GM13977 (cell line): Measurements from ENCODE around the gene FANCC.

Experiments used
- DNase-seq: peaks from one replicate; pipeline ENCODE4 v3.0.0; 2012; ENCODE audit warnings: low spot score
- CTCF ChIP-seq: IDR thresholded peaks from 2 replicates; pipeline ENCODE4 v1.5.1; 2012; ENCODE audit warnings: mild to moderate bottlenecking, control low read depth; ENCODE audit not compliant: insufficient read depth; ENCODE audit errors: extremely low read depth, missing control alignments
- in situ Hi-C: fragments of 300-500 bp; cut with MboI; formaldehyde crosslinking; loops from one replicate; pipeline ENCODE4 v1.12.0; 2022; ENCODE audit warnings: low sequenced_read_pairs, low pct_unique_long_range_greater_than_20kb, mixed read lengths, inconsistent platforms; ENCODE audit not compliant: unreplicated experiment

Gene FANCC

GRCh38 chr9:95085036-95085770 is 232.3 kb downstream of the FANCC start:
- no peak for DNase-seq
- in situ Hi-C loops, result no loop called here
- no peak for TF ChIP-seq CTCF

GRCh38 chr9:95084254-95084934 is 233.1 kb downstream of the FANCC start:
- TF ChIP-seq CTCF, result no peak
- DNase-seq, result no peak
- in situ Hi-C loops, result no loop called here

GRCh38 chr9:95083086-95083768 is 234.3 kb downstream of the FANCC start:
- in situ Hi-C loops, result no loop called here
- no peak for DNase-seq
- TF ChIP-seq CTCF, result no peak

GRCh38 chr9:95082401-95083084 is 235.0 kb downstream of the FANCC start:
- TF ChIP-seq CTCF, result no peak
- no peak for DNase-seq
- in situ Hi-C loops, result no loop called here

- TF ChIP-seq CTCF, result no peak
- in situ Hi-C loops, result no loop called here
These were observed 235.5 kb downstream of the FANCC start for GRCh38 chr9:95081998-95082397.

GRCh38 chr9:95080961-95081647 is 236.4 kb downstream of the FANCC start:
- TF ChIP-seq CTCF, result no peak
- in situ Hi-C loops, result no loop called here
- no peak for DNase-seq

More at GRCh38 chr9:95081998-95082397, 235.5 kb downstream of the FANCC start:
- no peak for DNase-seq
